MM.1S (cell line): ENCODE results near the gene SIRT2.

ENCODE experiments used
- CTCF ChIP-seq: fragments of 300-600 bp; sonication (generic); IDR thresholded peaks from 2 replicates; pipeline ENCODE4 v1.5.1; 2016; ENCODE audit warnings: antibody characterized with exemption, low read length, mixed read lengths
- EZH2 ChIP-seq: fragments of 300-600 bp; sonication (generic); optimal IDR thresholded peaks from 2 replicates; pipeline ENCODE3; 2017; ENCODE audit warnings: low read depth, mild to moderate bottlenecking, antibody characterized with exemption, low read length, mixed read lengths

DNA sequence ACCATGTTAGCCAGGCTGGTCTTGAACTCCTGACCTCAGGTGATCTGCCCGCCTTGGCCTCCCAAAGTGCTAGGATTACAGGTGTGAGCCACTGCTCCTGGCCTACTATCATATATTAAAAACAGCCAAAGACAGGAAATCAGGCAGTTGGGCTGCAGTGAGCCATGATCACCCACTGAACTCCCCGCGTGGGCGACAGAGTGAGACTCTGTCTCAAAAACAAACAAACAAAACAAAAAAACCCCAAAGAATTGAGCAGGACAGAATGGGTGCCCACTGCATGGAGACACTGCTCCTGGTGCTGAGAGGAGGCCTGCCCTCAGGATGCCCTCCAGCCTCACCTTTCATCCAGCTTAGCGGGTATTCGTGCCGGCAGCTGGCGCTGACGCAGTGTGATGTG lies 16.1 kb downstream of the SIRT2 start:
- TF ChIP-seq EZH2 (no peak), CTCF (no peak)
